Effector memory CD4-positive, alpha-beta T cell (primary cell): ENCODE data around the gene FMO2.

Experiments
- DNase-seq, 3 donors: peaks; one replicate each; pipeline ENCODE4 v3.0.0-alpha.2; 2020
- H3K27ac ChIP-seq: 2 replicates; pipeline ENCODE4 v1.7.0; 2013; ENCODE audit warnings: mild to moderate bottlenecking, low read length, moderate library complexity; ENCODE audit not compliant: insufficient read depth, poor library complexity, severe bottlenecking
- H3K27me3 ChIP-seq: replicated peaks from 2 replicates; pipeline ENCODE4 v1.7.0; 2013; ENCODE audit warnings: mild to moderate bottlenecking, low read length; ENCODE audit not compliant: insufficient read depth, control insufficient read depth, poor library complexity, severe bottlenecking
- H3K36me3 ChIP-seq: 2 replicates; pipeline ENCODE4 v1.7.0; 2013; ENCODE audit warnings: mild to moderate bottlenecking, low read length, moderate library complexity; ENCODE audit not compliant: control insufficient read depth, insufficient read depth
- H3K4me1 ChIP-seq: 2 replicates; pipeline ENCODE4 v1.7.0; 2013; ENCODE audit warnings: low read length, mild to moderate bottlenecking; ENCODE audit not compliant: control insufficient read depth, insufficient read depth, poor library complexity, severe bottlenecking
- H3K4me3 ChIP-seq: 2 replicates; pipeline ENCODE4 v1.7.0; 2013; ENCODE audit warnings: low read length, low read depth, mild to moderate bottlenecking; ENCODE audit not compliant: insufficient read depth, poor library complexity, severe bottlenecking
- H3K9me3 ChIP-seq: 2 replicates; pipeline ENCODE4 v1.7.0; 2013; ENCODE audit warnings: mild to moderate bottlenecking, low read length, moderate library complexity; ENCODE audit not compliant: control insufficient read depth
- total RNA-seq, 3 donors: gene quantifications; one replicate each; lab custom pipeline; 2026; lab: John Stamatoyannopoulos, UW

FMO2 gene, protein sequence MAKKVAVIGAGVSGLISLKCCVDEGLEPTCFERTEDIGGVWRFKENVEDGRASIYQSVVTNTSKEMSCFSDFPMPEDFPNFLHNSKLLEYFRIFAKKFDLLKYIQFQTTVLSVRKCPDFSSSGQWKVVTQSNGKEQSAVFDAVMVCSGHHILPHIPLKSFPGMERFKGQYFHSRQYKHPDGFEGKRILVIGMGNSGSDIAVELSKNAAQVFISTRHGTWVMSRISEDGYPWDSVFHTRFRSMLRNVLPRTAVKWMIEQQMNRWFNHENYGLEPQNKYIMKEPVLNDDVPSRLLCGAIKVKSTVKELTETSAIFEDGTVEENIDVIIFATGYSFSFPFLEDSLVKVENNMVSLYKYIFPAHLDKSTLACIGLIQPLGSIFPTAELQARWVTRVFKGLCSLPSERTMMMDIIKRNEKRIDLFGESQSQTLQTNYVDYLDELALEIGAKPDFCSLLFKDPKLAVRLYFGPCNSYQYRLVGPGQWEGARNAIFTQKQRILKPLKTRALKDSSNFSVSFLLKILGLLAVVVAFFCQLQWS
- total RNA-seq, result 0 reads per million in 3 donors

GRCh38 chr1:171185091-171185490 lies at the start of gene FMO2:
FMO2 (plus strand) TSS chr1:171185300; CDS start chr1:171185714, 414 bp downstream.
- no peak for DNase-seq
- H3K36me3 ChIP-seq, result no peaks in the 10 kb centered on the region
- no peaks in the 10 kb centered on the region for H3K9me3 ChIP-seq
- no peaks in the 10 kb centered on the region for H3K27me3 ChIP-seq
- H3K4me1 ChIP-seq, result no peaks in the 10 kb centered on the region
- no peak within 1 kb of the TSS for H3K4me3 ChIP-seq
- H3K27ac ChIP-seq, result no peak within 1 kb of the TSS

DNA sequence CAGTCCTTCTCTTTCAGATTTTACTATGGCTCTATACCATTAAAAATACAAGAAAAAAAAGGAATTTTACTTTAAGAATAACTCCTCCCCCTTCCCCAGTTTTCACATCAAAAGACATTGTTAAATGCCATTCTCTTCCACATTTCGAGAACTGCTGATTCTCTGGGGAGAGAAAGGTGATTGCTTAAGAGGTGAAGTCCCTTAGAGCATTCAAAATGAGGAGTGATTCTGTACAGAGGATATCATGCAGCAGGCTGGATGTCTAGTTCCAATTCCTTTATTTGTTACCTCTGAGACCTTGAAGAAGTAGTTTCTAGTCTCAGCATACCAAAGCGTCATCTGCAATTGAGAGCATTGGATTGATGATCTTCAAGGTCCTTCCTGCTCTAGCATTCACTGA lies 47.5 kb upstream of the FMO2 start:
- H3K9me3 ChIP-seq, result no peaks in the 10 kb centered on the region
- H3K27ac ChIP-seq, result no peak overlapping the region
- H3K4me1 ChIP-seq, result no peaks in the 10 kb centered on the region
- H3K27me3 ChIP-seq, result no peaks in the 10 kb centered on the region
- no peak for DNase-seq
- no peaks in the 10 kb centered on the region for H3K36me3 ChIP-seq
- H3K4me3 ChIP-seq, result no peak overlapping the region

- DNase-seq, result no peak
- H3K36me3 ChIP-seq, result no peaks in the 10 kb centered on the region
Observed at GRCh38 chr1:171138980-171139379, 46.1 kb upstream of the FMO2 start.

GRCh38 chr1:171139890-171140289 lies 45.2 kb upstream of the FMO2 start:
- no peaks in the 10 kb centered on the region for H3K36me3 ChIP-seq
- DNase-seq, result no peak
- no peak overlapping the region for H3K27ac ChIP-seq
- no peaks in the 10 kb centered on the region for H3K4me1 ChIP-seq
- H3K4me3 ChIP-seq, result no peak overlapping the region
- H3K9me3 ChIP-seq, result no peaks in the 10 kb centered on the region
- no peaks in the 10 kb centered on the region for H3K27me3 ChIP-seq

More at GRCh38 chr1:171138980-171139379, 46.1 kb upstream of the FMO2 start:
- no peaks in the 10 kb centered on the region for H3K9me3 ChIP-seq
- no peak overlapping the region for H3K27ac ChIP-seq
- no peaks in the 10 kb centered on the region for H3K4me1 ChIP-seq
- H3K27me3 ChIP-seq, result no peaks in the 10 kb centered on the region
- H3K4me3 ChIP-seq, result no peak overlapping the region

DNA sequence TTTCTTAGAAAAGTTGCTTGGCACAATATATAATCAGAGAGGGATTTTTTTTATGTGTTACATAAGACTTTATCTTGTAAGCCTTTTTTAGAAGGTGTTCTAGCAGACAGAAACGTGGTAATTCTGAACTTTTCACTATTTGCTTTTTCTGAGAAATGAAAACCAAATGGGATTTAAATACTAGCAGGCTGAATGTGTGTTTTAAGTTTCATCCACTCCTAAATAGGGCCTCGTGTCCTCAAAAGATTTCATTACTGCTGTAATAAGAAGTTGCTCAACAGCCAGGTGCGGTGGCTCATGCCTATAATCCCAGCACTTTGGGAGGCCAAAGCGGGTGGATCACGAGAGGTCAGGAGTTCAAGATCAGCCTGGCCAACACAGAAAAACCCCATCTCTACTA lies 44.7 kb upstream of the FMO2 start:
- Histone ChIP-seq H3K27me3 (no peaks in the 10 kb centered on the region), H3K9me3 (no peaks in the 10 kb centered on the region), H3K4me1 (no peaks in the 10 kb centered on the region), H3K27ac (no peak overlapping the region), H3K36me3 (no peaks in the 10 kb centered on the region), H3K4me3 (no peak overlapping the region)
- no peak for DNase-seq

DNA sequence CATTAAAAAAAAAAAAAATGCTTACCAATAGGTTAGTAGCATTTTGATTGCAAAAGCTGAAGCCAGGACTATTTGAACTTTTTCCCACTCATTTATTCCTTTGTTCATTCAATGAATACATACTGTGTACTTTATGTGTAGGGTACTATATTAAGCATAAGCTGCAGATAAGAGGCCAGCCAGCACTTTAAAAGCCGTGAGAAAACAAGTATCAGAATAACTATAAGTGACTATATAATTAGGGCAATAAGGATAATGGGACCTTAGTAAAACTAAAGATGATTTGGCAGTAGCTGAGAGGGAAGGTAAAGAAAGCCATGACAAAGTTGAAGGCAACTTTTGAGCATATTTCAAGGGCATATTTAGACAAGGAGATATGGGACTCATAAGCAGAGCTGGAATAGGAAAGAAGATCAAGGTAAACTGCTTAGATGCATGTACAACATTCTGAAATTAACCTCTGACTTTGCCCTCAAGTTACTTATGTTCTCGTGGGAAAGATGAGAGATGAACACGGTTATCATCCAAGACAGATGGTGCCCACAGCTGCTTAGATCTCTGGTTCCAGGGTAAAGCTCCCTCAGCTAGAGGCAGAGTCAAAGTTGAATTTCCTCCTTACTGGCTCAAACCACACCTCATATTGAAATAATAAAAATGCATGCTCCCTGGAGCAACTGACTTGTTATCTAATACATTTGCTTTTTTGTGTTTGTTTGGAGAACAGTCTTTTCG lies 44.0 kb upstream of the FMO2 start:
- H3K4me1 ChIP-seq, result no peaks in the 10 kb centered on the region
- DNase-seq, result no peak
- no peaks in the 10 kb centered on the region for H3K9me3 ChIP-seq
- no peak overlapping the region for H3K4me3 ChIP-seq
- H3K36me3 ChIP-seq, result no peaks in the 10 kb centered on the region
- no peak overlapping the region for H3K27ac ChIP-seq
- H3K27me3 ChIP-seq, result no peaks in the 10 kb centered on the region

DNA sequence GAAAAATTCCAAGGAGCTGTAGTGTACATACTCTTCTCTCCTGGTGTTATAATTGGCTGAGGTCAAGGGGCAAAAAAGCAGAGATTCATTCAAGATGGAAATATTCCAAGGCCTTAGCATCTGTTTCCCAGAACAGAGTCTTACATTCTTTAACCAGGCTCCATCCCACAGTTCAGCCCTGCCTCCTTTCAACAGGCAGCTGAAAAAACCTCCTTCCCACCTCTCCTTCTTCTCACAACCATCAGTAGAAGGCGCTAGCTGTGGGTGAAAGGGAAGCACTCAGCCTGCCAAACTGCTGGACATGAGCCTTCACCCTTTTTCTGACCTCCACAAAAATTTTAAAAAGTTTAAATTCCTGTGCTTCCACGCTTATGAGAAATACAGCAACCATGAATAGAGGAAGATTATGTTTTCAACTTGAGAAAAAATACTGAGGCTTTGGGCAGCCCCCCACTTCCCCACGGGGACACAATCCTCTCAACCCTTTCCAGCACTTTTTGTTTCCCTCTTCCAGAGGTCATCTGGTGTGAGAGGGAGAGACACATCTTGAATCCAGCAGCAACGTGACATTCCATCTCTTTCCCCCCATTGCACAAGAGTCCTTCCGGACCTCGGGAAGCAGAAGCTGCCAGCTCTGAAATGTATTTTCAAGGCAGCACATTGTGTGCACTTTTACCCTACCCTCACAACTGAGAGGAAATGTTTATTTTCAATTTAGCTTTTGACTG lies 43.2 kb upstream of the FMO2 start:
- Histone ChIP-seq H3K9me3 (no peaks in the 10 kb centered on the region), H3K27me3 (no peaks in the 10 kb centered on the region), H3K27ac (no peak overlapping the region), H3K4me3 (no peak overlapping the region), H3K36me3 (no peaks in the 10 kb centered on the region), H3K4me1 (no peaks in the 10 kb centered on the region)
- DNase-seq, result no peak

DNA sequence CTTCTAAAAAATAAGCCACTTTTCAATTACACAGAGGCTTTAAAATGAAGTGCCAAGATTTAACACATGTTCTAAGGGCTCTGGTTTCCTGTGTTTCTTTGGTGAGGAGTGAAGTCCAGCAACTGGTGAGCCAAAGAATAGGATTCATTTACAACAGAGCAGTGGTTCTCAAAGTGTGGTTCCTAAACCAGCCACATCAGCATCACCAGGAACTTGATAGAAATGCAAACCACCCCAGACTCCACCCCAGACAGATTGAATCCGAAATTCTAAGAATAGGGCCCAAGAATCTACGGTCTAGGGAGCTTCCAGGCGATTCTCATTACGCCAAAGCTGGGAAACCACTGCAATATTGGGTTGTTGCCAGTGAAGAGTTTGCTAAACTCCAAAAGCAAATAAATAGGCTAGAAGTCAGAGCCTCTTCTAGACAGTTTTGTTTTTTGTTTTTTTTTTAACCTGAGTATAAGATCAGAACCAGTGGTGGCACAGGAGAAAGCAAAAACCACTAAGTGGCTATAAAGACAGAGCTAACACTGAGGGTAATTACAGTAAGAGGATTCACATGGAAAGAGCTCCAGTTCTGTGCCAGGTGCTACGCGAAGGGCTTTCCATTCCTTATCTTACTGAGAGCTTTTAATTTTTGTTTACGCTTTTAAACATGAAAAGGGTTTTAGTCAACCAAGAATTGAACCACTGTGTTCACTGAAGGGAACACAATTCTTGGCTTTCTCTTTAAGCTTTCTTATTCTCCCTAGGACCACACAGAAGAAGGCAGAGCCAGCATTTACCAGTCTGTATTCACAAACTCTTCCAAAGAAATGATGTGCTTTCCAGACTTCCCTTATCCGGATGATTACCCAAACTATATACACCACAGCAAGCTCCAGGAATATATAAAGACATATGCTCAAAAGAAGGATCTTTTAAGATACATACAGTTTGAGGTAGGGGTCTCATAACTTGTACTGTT lies 42.4 kb upstream of the FMO2 start:
- Histone ChIP-seq H3K27ac (no peak overlapping the region), H3K4me1 (no peaks in the 10 kb centered on the region), H3K36me3 (no peaks in the 10 kb centered on the region), H3K27me3 (no peaks in the 10 kb centered on the region), H3K9me3 (no peaks in the 10 kb centered on the region), H3K4me3 (no peak overlapping the region)
- DNase-seq, result no peak

GRCh38 chr1:171150156-171150555 lies 34.9 kb upstream of the FMO2 start:
- Histone ChIP-seq H3K27ac (no peak overlapping the region), H3K36me3 (no peaks in the 10 kb centered on the region), H3K27me3 (no peaks in the 10 kb centered on the region), H3K9me3 (no peaks in the 10 kb centered on the region), H3K4me1 (no peaks in the 10 kb centered on the region), H3K4me3 (no peak overlapping the region)
- no peak for DNase-seq
